GM21717 (cell line): Measurements from ENCODE around the gene NSMCE1.

Experiments
- ATAC-seq: cut with Tn5 transposase; IDR thresholded peaks from one replicate; pipeline ENCODE4 v1.9.1; 2021; ENCODE audit warnings: mild to moderate bottlenecking, moderate library complexity; ENCODE audit not compliant: unreplicated experiment

NSMCE1 gene

GRCh38 chr16:27232901-27233625 is 35.5 kb downstream of the NSMCE1 start:
- ATAC-seq: no peak

DNA sequence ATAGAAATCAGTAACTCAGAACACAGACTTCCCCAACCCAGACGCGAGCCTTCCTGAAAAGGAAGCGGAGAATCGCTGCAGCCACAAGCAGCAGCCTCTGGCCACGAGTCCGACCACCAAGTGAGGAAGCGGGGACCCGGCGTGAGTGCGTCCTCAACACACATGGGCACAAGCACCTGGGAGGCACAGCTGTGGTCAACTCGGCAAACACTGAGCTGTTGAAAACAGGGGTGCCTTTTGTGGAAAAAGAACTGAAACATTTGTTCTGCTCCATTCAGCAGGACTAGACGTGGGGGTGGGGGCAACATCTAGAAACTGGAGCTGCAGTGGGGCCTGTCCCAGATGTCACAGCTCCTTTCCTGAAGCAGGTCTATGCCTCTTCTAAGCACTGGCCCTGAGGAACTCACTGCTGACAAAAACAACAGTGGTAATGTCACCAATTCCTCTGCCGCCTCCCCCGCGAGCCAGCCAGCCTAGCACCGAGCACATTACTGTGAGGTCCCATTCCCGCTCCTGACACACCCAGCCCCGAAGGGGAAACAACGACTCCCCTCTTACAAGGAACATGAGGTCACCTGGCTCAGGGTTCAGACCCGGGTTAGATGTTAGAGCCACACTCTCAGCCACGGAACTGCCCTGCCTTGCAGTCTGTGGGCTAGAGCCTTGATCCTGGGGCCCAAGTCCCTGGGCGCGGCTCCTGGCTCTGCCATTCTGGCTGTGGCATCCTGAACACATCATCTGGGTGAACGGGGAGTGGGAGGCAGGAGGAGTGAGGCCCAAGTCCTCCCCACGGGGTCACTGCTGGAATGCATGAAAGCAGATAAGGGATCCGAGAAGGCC is 36.3 kb downstream of the NSMCE1 start:
- ATAC-seq: peak; percentile 47

GRCh38 chr16:27231692-27232060 is 36.9 kb downstream of the NSMCE1 start:
- peak; percentile 11 for ATAC-seq

DNA sequence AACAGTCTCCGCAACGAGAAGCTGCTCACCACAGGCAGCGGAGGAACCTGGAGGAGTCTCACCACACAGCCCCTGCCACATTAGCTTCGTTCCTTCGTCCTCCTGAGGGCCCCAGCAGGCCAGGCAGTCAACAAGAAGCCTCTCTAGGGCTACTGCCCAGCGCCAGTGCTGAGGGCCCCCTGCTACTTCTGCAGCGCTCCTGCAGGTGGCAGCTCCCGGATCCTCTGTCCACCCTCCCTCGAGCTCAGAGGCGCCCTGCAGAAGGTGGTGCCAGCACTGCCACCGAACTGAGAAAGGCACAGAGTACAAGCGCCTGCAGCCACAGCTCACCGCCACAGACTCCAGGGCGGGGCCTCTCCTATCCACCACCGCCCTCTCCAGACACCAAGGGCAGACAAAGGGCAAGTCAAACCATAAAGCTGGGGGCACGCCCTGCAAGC is 38.0 kb downstream of the NSMCE1 start:
- ATAC-seq: no peak

- ATAC-seq: no peak
Measured at GRCh38 chr16:27229891-27230470, 38.6 kb downstream of the NSMCE1 start.

GRCh38 chr16:27228621-27229501 is 39.7 kb downstream of the NSMCE1 start:
- ATAC-seq: no peak

- no peak for ATAC-seq
Measured at GRCh38 chr16:27228045-27228444, 40.5 kb downstream of the NSMCE1 start.

- ATAC-seq: no peak
Measured at GRCh38 chr16:27226976-27227705, 41.4 kb downstream of the NSMCE1 start.

- no peak for ATAC-seq
Measured at GRCh38 chr16:27226476-27226875, 42.1 kb downstream of the NSMCE1 start.

DNA sequence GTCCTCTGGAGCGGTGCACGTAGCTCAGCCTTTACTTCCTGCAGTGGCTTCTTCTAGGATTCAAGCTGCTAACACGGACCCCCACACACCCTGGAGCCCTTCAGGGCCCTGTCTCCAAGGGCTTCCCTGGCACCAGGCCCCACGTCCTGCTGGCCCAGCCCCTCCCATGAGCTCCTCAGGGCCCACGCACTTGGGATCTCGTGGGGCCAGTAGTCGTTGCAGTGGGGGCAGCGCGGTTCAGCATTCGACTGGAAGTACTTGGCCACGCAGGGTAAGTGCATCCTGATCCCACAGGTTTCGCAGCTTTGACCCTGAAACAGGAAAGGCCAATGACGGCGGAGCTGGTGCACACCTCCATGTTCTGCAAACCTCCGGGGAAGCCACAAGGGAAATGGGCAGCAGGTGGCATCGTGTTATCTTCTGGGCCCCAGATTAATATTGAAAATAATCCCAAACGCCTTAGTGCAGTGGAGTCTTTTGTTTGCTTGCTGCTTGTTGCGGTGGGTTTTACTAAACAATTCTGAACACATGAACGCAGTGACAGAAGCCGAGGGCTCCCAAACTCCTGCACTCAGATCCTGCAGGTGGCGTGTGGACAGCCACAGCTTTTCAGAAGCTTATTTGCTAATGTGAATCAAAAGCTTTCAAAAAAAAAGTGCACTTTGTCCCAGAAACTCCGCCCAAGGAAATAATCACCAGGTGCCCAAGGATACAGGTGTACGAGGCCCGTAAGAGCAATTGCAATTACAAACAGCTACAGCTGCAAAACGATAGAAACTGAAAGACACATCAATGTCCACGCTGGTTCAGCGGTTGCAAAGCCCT is 42.8 kb downstream of the NSMCE1 start:
- ATAC-seq: no peak

DNA sequence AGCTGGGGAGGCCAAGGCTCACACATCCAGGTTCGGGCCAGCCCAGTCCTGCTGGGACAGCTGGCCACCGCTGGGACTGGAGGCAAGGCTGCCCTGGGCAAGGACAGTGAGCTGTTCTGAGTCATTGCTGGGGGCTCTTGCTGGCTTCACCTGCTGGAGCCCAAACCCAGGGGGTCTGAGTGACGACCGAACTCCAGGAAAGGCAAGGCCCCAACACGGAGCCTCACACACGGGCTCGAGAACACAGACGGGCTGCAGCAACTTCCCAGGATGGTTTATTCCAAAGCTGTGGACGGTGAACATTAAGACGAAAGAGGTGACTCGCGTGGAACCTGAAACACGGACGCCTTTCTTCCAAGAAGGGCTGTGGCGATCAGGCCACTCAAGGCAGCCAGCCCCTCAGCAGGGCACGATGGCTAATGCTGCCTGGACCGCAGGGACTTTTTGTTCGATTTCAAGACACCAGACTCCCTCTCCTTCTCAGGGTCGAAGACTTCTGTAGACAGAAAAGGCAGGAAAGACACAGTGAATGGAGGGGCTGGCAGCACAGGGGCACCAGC is 43.8 kb downstream of the NSMCE1 start:
- ATAC-seq: no peak

- ATAC-seq: no peak
Measured at GRCh38 chr16:27224271-27224737, 44.3 kb downstream of the NSMCE1 start.

GRCh38 chr16:27223701-27224100 is 44.9 kb downstream of the NSMCE1 start:
- ATAC-seq: no peak

GRCh38 chr16:27223226-27223610 is 45.4 kb downstream of the NSMCE1 start:
- no peak for ATAC-seq

DNA sequence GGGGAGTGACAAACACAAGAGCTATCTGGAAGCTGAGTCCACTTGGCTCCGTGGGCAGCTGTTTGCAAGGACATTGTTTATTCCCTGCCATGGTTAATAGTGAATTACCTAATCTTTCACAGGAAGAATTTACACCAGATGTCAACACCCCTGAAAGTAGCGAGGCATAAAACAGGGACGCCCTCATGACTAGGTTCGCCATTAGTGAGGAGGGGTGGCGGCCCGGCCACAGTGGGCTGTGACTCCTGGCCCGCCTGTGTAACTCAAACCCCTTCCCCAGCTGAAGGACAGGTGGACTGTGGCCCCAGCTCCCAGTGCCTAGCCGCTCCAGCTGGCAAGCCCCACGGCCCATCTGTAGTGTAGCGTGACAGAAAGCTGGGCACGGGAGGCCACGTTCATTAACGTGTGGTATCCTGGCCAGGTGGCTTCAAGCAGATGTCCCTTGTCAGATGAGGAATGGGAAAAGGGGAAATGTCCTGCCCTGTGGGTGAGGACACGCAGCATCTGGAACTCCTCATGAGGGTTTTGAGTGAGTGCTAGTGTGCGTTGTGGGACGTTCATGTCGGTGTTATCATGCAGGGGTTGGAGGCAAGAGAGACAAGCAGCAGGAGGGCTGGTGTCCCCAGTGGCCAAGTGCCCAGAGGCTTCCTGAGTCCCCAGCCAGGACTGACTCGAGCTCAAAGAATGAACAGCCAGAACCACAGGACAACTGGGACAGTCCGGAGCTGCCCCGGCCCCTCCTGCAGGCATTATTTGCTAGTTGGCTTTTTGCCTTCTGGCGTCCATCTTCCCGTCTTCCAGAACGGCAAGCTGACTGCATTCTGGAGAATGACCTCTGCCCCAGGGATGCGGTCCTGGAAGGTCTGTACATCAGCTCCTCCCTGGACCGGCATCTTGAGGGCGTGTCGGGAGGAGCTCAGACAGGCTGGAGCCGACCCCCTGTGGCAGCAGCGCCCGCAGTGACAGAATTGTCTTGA is 46.0 kb downstream of the NSMCE1 start:
- ATAC-seq: no peak

- no peak for ATAC-seq
Measured at GRCh38 chr16:27221576-27222248, 46.9 kb downstream of the NSMCE1 start.

GRCh38 chr16:27220991-27221390 is 47.6 kb downstream of the NSMCE1 start:
- ATAC-seq: no peak
